Right lobe of liver (tissue), 6 donors: ENCODE results near the gene HIVEP2. TPM values are rescaled to one million over a fixed set of nuclear protein-coding genes. Genes with fewer than 3 reads are reported as not detected.

ENCODE experiments used
- ATAC-seq, 4 donors: fragments of 200-7000 bp; cut with Tn5 transposase; one replicate each; pipeline ENCODE4 v1.9.1; 2020; ENCODE audit warnings: mild to moderate bottlenecking in 4 of 4, moderate library complexity in 4 of 4
- DNase-seq, 3 donors: peaks; one replicate each; pipeline ENCODE4 v3.0.0-alpha.2; 2020
- H3K27ac ChIP-seq, 3 donors: fragments of 200-600 bp; one replicate each; pipeline ENCODE4 v1.8.0; 2022
- H3K27me3 ChIP-seq, 2 donors: fragments of 200-600 bp; one replicate each; pipeline ENCODE4 v1.8.0; 2022
- H3K36me3 ChIP-seq, 4 donors: fragments of 200-600 bp; sonication (generic) in 1 of 4; one replicate each; pipeline versions ENCODE4 v1.5.1 to v1.8.0; 2017 to 2022; ENCODE audit warnings: control low read depth in 1 of 4
- H3K4me1 ChIP-seq, 4 donors: fragments of 200-600 bp; sonication (generic) in 1 of 4; one replicate each; pipeline versions ENCODE4 v1.5.1 to v1.8.0; 2017 to 2022; ENCODE audit warnings: control low read depth in 1 of 4
- H3K4me3 ChIP-seq, 3 donors: fragments of 200-600 bp; one replicate each; pipeline ENCODE4 v1.8.0; 2022
- H3K9me3 ChIP-seq, 4 donors: fragments of 200-600 bp; sonication (generic) in 1 of 4; one replicate each; pipeline versions ENCODE4 v1.5.1 to v1.8.0; 2017 to 2022; ENCODE audit warnings: control low read depth in 1 of 4
- CTCF ChIP-seq, 4 donors: fragments of 200-600 bp in 3 of 4; fragments of 450-650 bp in 1 of 4; IDR thresholded peaks; one replicate each; pipeline versions ENCODE4 v1.5.1 to v1.8.0; 2016 to 2022; ENCODE audit warnings: antibody characterized with exemption in 4 of 4, mild to moderate bottlenecking in 2 of 4
- POLR2A ChIP-seq: fragments of 450-650 bp; IDR thresholded peaks from one replicate; pipeline ENCODE4 v1.6.1; 2017; ENCODE audit warnings: antibody characterized with exemption, mild to moderate bottlenecking
- WGBS: methylation state at CpG from one replicate; pipeline ENCODE4 v1.1.6; 2018; ENCODE audit warnings: low coverage, low lambda C conversion rate; ENCODE audit not compliant: insufficient coverage; ENCODE audit errors: missing lambda C conversion rate; 5-methylcytosine and 5-hydroxymethylcytosine counted together
- intact Hi-C, 2 donors: fragments of 100-400 bp; cut with DNase I; formaldehyde crosslinking; loops; one replicate each; pipeline versions ENCODE4 v1.11.2 to v1.14.1; 2022
- total RNA-seq, 6 experiments: library from RNA; depleted of rRNA in 2 of 6; stranded (reverse); fragments of >200 nt in 2 of 6; fragmentation: NEBNext Ultra II Directional in 3 of 6; extraction: Animal tissue kit (Norgen Biotek cat#: 25700) in 3 of 6; gene quantifications; one replicate each; pipeline versions ENCODE4 v1.1.0 to v1.2.4, GENCODE V29; 2016 to 2023
- donor health status: DM: no; HTN: yes; CAD: no.
- donor health status: DM: no; HTN: no; CAD: no.
- donor health status: DM: no; HTN: no; CAD: no.
- donor health status: DM: no; HTN: yes; CAD: no.
- donor health status: DM: no; HTN: yes; CAD: no.

HIVEP2 gene
- total RNA-seq, 6 experiments from 2014 or later = 3.0 to 8.9 (median 5.1) TPM

DNA sequence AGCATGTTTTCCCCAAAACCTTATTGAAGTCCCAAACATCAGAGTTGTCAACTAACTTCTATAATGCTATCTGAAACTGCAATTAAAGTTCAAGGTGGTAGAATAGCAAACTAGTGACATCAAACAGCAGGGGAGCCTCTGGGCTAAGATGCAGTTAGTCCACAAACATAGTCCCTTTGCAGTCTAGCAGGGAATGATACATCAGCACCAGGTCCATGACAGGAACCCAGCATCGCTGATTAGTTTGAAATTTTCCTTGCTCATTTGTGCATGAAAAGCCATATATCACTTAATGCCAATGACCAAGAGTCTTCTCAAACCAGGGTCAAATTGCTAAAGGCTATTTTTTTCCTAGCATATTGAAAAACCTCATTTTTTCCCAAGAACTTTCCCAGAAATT is 145.3 kb downstream of the HIVEP2 start:
- ATAC-seq (no peak), DNase-seq (no peak)
- Histone ChIP-seq H3K36me3 (no peaks in the 10 kb centered on the region), H3K9me3 (no peaks in the 10 kb centered on the region), H3K4me3 (no peak overlapping the region), H3K4me1 (peaks cover 0 to 19% (median 3%) of the 10 kb centered on the region in 4 donors), H3K27me3 (no peaks in the 10 kb centered on the region), H3K27ac (no peak overlapping the region)
- TF ChIP-seq CTCF (IDR thresholded peaks at IDR 0.05) (no peak), POLR2A (no peak)
- intact Hi-C loops = no loop called here
- no CpG with 5 or more reads among the region's 1 CpG for WGBS

- Histone ChIP-seq H3K4me3 (no peak overlapping the region), H3K27me3 (no peaks in the 10 kb centered on the region), H3K27ac (no peak overlapping the region), H3K4me1 (no peaks in the 10 kb centered on the region), H3K9me3 (no peaks in the 10 kb centered on the region), H3K36me3 (no peaks in the 10 kb centered on the region)
- no peak for DNase-seq
- TF ChIP-seq POLR2A (no peak), CTCF (IDR thresholded peaks at IDR 0.05) (no peak)
- intact Hi-C loops = no loop called here
- ATAC-seq = no peak
- 78% methylated on average over 1 of the region's 1 CpG for WGBS
Observed at GRCh38 chr6:142797159-142797558, 147.8 kb downstream of the HIVEP2 start.

DNA sequence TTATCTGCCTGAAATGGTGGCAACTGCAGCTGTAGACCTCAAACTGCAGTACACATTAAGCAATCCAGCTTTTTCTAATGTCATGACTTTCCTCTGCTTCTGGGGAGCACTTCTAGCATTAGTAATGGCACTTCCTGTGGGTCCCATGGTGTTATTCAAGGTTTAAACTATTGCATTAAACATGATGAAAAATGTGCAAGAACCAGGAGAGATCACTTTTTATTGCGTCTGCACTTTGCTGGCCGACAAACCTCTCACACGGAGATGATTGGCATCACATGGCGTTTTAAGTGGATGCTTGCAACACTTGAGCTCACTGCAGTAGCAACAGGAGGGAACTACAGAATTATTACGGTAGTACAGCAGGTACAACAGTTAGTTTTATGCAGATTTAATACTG is 148.4 kb downstream of the HIVEP2 start:
- Histone ChIP-seq H3K27ac (no peak overlapping the region), H3K27me3 (no peaks in the 10 kb centered on the region), H3K4me1 (no peaks in the 10 kb centered on the region), H3K9me3 (no peaks in the 10 kb centered on the region), H3K36me3 (no peaks in the 10 kb centered on the region), H3K4me3 (no peak overlapping the region)
- peak in 1 of 4 donors; percentile 44 for ATAC-seq
- intact Hi-C loops = no loop called here
- 78% methylated on average over 5 of the region's 5 CpGs for WGBS
- TF ChIP-seq CTCF (IDR thresholded peaks at IDR 0.05) = no peak
- TF ChIP-seq POLR2A = no peak
- DNase-seq = no peak

- no peaks in the 10 kb centered on the region for H3K36me3 ChIP-seq
- no peaks in the 10 kb centered on the region for H3K9me3 ChIP-seq
- TF ChIP-seq POLR2A (no peak), CTCF (IDR thresholded peaks at IDR 0.05) (no peak)
- H3K27me3 ChIP-seq = no peaks in the 10 kb centered on the region
- 100% methylated on average over 3 of the region's 4 CpGs for WGBS
- H3K4me3 ChIP-seq = no peak overlapping the region
- ATAC-seq (no peak), DNase-seq (no peak)
- H3K27ac ChIP-seq = no peak overlapping the region
- intact Hi-C loops = no loop called here
- H3K4me1 ChIP-seq = no peaks in the 10 kb centered on the region
Observed at GRCh38 chr6:142796024-142796423, 149.0 kb downstream of the HIVEP2 start.

- no peak for DNase-seq
- Histone ChIP-seq H3K9me3 (no peaks in the 10 kb centered on the region), H3K4me3 (no peak overlapping the region), H3K36me3 (no peaks in the 10 kb centered on the region), H3K4me1 (no peaks in the 10 kb centered on the region), H3K27me3 (no peaks in the 10 kb centered on the region), H3K27ac (no peak overlapping the region)
- no peak for TF ChIP-seq CTCF (IDR thresholded peaks at IDR 0.05)
- TF ChIP-seq POLR2A = no peak
- no peak for ATAC-seq
- WGBS = 68% methylated on average over 3 of the region's 3 CpGs
- intact Hi-C loops = no loop called here
Observed at GRCh38 chr6:142794424-142794823, 150.6 kb downstream of the HIVEP2 start.
